HCT116 (cell line): ENCODE measurements around the gene BAZ1B. TPM values are rescaled to one million over a fixed set of nuclear protein-coding genes. Genes with fewer than 3 reads are reported as not detected.

ENCODE experiments used
- ATAC-seq: fragments of 200-7000 bp; cut with Tn5 transposase; 2 replicates; pipeline ENCODE4 v1.9.1; 2020; ENCODE audit warnings: mild to moderate bottlenecking, moderate library complexity
- BruUV-seq: library from RNA; stranded (reverse); fragments of 400-500 nt; replicated peaks from 2 replicates; lab custom pipeline; 2021; lab: Mats Ljungman, UMichigan
- CTCF ChIA-PET: fragments of 300-600 bp; sonication (Branson Sonifier 250); formaldehyde crosslinking; loops from one replicate; lab custom pipeline; 2021; ENCODE audit warnings: antibody characterized with exemption; lab: Charles Lee
- POLR2A ChIA-PET: fragments of 300-600, 350-600 bp; sonication (Branson Sonifier 250); formaldehyde crosslinking; loops from one replicate; lab custom pipeline; 2021; ENCODE audit warnings: antibody characterized with exemption; lab: Charles Lee
- RAD21 ChIA-PET, 2 experiments: fragments of 300-600 bp; sonication (Branson Sonifier 250); formaldehyde crosslinking; loops; one replicate each; lab custom pipeline; 2023; ENCODE audit warnings: low total read pairs in 2 of 2; ENCODE audit not compliant: uncharacterized antibody in 2 of 2, unreplicated experiment in 2 of 2, low non-redundant PET in 1 of 2; lab: Charles Lee
- DNase-seq: peaks from one replicate; pipeline ENCODE4 v3.0.0-alpha.2; 2010; ENCODE audit warnings: low read depth, low spot score
- H2AFZ ChIP-seq: fragments of 200-600 bp; shearing (Covaris generic), sonication (generic); 2 replicates; pipeline ENCODE4 v1.6.1; 2017; ENCODE audit warnings: low read depth, mixed run types, mixed read lengths, antibody characterized with exemption, low read length; ENCODE audit not compliant: poor library complexity, severe bottlenecking
- H3K27ac ChIP-seq: 2 replicates; pipeline ENCODE4 v1.5.1; 2012; ENCODE audit warnings: low read depth, low read length
- H3K27me3 ChIP-seq: fragments of 200-600 bp; sonication (generic); 2 replicates; pipeline ENCODE4 v1.6.1; 2016; ENCODE audit warnings: mixed run types, low read length, mixed read lengths; ENCODE audit not compliant: insufficient read depth
- H3K36me3 ChIP-seq, 2 experiments: fragments of 200-500 bp in 1 of 2; fragments of 200-600 bp in 1 of 2; sonication (Bioruptor generic) in 1 of 2; sonication (generic) in 1 of 2; 2 replicates each; pipeline versions ENCODE4 v1.5.1 to v1.6.1; 2014 to 2016; ENCODE audit warnings: low read length in 2 of 2, inconsistent platforms in 1 of 2, mixed read lengths in 1 of 2, mixed run types in 1 of 2; ENCODE audit not compliant: insufficient read depth in 2 of 2, control insufficient read depth in 1 of 2
- H3K4me1 ChIP-seq, 2 experiments: fragments of 200-600 bp in 1 of 2; sonication (generic) in 1 of 2; 2 replicates each; pipeline versions ENCODE4 v1.5.1 to v1.6.1; 2012 to 2017; ENCODE audit warnings: low read length in 2 of 2, inconsistent platforms in 1 of 2, mild to moderate bottlenecking in 1 of 2, mixed read lengths in 1 of 2, mixed run types in 1 of 2, moderate library complexity in 1 of 2; ENCODE audit not compliant: insufficient read depth in 2 of 2, control insufficient read depth in 1 of 2
- H3K4me2 ChIP-seq: fragments of 200-600 bp; sonication (generic); 2 replicates; pipeline ENCODE4 v1.6.1; 2017; ENCODE audit warnings: mixed run types, low read length, mixed read lengths
- H3K4me3 ChIP-seq, 2 experiments: fragments of 200-600 bp in 1 of 2; sonication (generic) in 1 of 2; replicated peaks in 1 of 2; 2 replicates each; pipeline ENCODE4 v1.5.1; 2011 to 2016; ENCODE audit warnings: low read length in 2 of 2, control low read depth in 1 of 2, low read depth in 1 of 2, mild to moderate bottlenecking in 1 of 2, mixed read lengths in 1 of 2, mixed run types in 1 of 2
- H3K79me2 ChIP-seq: fragments of 200-600 bp; sonication (generic); 2 replicates; pipeline ENCODE4 v1.6.1; 2017; ENCODE audit warnings: mild to moderate bottlenecking, mixed run types, low read length, moderate library complexity, mixed read lengths; ENCODE audit not compliant: insufficient read depth
- H3K9ac ChIP-seq: fragments of 200-600 bp; sonication (generic); 2 replicates; pipeline ENCODE4 v1.6.1; 2016; ENCODE audit warnings: low read length, mixed read lengths
- H3K9me2 ChIP-seq: fragments of 200-600 bp; sonication (generic), shearing (Covaris generic); 2 replicates; pipeline ENCODE4 v1.6.1; 2017; ENCODE audit warnings: mixed run types, mild to moderate bottlenecking, moderate library complexity; ENCODE audit not compliant: insufficient read depth
- H3K9me3 ChIP-seq, 2 experiments: fragments of 200-500 bp in 1 of 2; fragments of 200-600 bp in 1 of 2; sonication (Bioruptor generic) in 1 of 2; sonication (generic) in 1 of 2; 2 replicates each; pipeline ENCODE4 v1.6.1; 2014 to 2017; ENCODE audit warnings: low read length in 2 of 2, mixed read lengths in 2 of 2, inconsistent platforms in 1 of 2, low read depth in 1 of 2, mild to moderate bottlenecking in 1 of 2, mixed run types in 1 of 2, moderate library complexity in 1 of 2; ENCODE audit not compliant: control insufficient read depth in 1 of 2, insufficient read depth in 1 of 2
- H4K20me1 ChIP-seq: fragments of 200-600 bp; sonication (generic), shearing (Covaris generic); 2 replicates; pipeline ENCODE4 v1.6.1; 2017; ENCODE audit warnings: mixed run types, mild to moderate bottlenecking, moderate library complexity; ENCODE audit not compliant: insufficient read depth
- CBX3 ChIP-seq: IDR thresholded peaks from 2 replicates; pipeline ENCODE4 v1.6.1; 2012; ENCODE audit warnings: low read depth
- EZH2 ChIP-seq: fragments of 200-600 bp; sonication (generic); IDR thresholded peaks from 2 replicates; pipeline ENCODE4 v1.6.1; 2017; ENCODE audit warnings: antibody characterized with exemption, mixed run types
- JUND ChIP-seq: IDR thresholded peaks from 2 replicates; pipeline ENCODE4 v1.6.1; 2012
- POLR2AphosphoS5 ChIP-seq: IDR thresholded peaks from 2 replicates; pipeline ENCODE4 v1.6.1; 2011; ENCODE audit warnings: mild to moderate bottlenecking, low read depth, low read length, moderate library complexity
- REST ChIP-seq: IDR thresholded peaks from 2 replicates; pipeline ENCODE4 v1.6.1; 2012; ENCODE audit warnings: low read depth
- SIN3A ChIP-seq: IDR thresholded peaks from 2 replicates; pipeline ENCODE4 v1.6.1; 2012; ENCODE audit warnings: low read depth
- SP1 ChIP-seq: IDR thresholded peaks from 2 replicates; pipeline ENCODE4 v1.6.1; 2012; ENCODE audit warnings: low read depth
- SRF ChIP-seq: IDR thresholded peaks from 2 replicates; pipeline ENCODE4 v1.6.1; 2012; ENCODE audit warnings: low read depth
- YY1 ChIP-seq: IDR thresholded peaks from 2 replicates; pipeline ENCODE4 v1.6.1; 2011; ENCODE audit warnings: low read length, low read depth, moderate library complexity, mild to moderate bottlenecking; ENCODE audit not compliant: insufficient replicate concordance; ENCODE audit errors: extremely low read depth
- ZNF274 ChIP-seq: fragments of 200-500 bp; sonication (Bioruptor generic); IDR thresholded peaks from 2 replicates; pipeline ENCODE4 v1.6.1; 2014; ENCODE audit warnings: mild to moderate bottlenecking, low read depth, low read length, inconsistent platforms
- intact Hi-C: fragments of 100-400 bp; cut with micrococcal nuclease; formaldehyde crosslinking; loops from 2 replicates; pipeline ENCODE4 v1.10.0; 2022
- total RNA-seq: library from RNA; stranded (reverse); gene quantifications from one replicate; pipeline ENCODE4 v1.2.1, GENCODE V29; 2021; ENCODE audit not compliant: unreplicated experiment

The BAZ1B gene
- total RNA-seq, 1 experiment from 2014 or later: 81.1 TPM

- DNase-seq (no peak), ATAC-seq (no peak)
- RAD21 ChIA-PET: no interaction called here
- no peak for TF ChIP-seq SP1
- TF ChIP-seq REST: no peak
- no peak for TF ChIP-seq EZH2
- no peak for TF ChIP-seq SRF
- TF ChIP-seq CBX3: no peak
- H4K20me1 ChIP-seq: peaks cover 5% of the 10 kb centered on the region; the same call in 1 of the 2 replicates
- no peak overlapping the region for H3K27ac ChIP-seq
- H3K4me3 ChIP-seq: no peak overlapping the region
- H3K27me3 ChIP-seq: no peaks in the 10 kb centered on the region
- intact Hi-C loops: no loop called here
- H3K9me2 ChIP-seq: no peaks in the 10 kb centered on the region
- CTCF ChIA-PET: no interaction called here
- peaks cover 87% of the 10 kb centered on the region for H3K79me2 ChIP-seq
- no peaks in the 10 kb centered on the region for H3K9me3 ChIP-seq
- H3K4me1 ChIP-seq: no peaks in the 10 kb centered on the region
- H3K4me2 ChIP-seq: no peak overlapping the region
- no peak overlapping the region for H2AFZ ChIP-seq
- H3K36me3 ChIP-seq: peaks cover 53 to 73% of the 10 kb centered on the region in 2 experiments
- H3K9ac ChIP-seq: no peak overlapping the region
- no TSS peak for BruUV-seq
- POLR2A ChIA-PET: no interaction called here
Measured at GRCh38 chr7:73504920-73505319, 17.2 kb downstream of the BAZ1B start.

GRCh38 chr7:73504017-73504416 lies 18.1 kb downstream of the BAZ1B start:
- Histone ChIP-seq H3K36me3 (peaks cover 57 to 72% of the 10 kb centered on the region in 2 experiments), H3K79me2 (peaks cover 88% of the 10 kb centered on the region), H3K9me3 (no peaks in the 10 kb centered on the region), H3K4me2 (no peak overlapping the region), H2AFZ (no peak overlapping the region), H3K9ac (no peak overlapping the region), H3K27ac (no peak overlapping the region), H3K4me3 (no peak overlapping the region), H3K9me2 (no peaks in the 10 kb centered on the region), H4K20me1 (peaks cover 5% of the 10 kb centered on the region; the same call in 1 of the 2 replicates), H3K4me1 (no peaks in the 10 kb centered on the region), H3K27me3 (no peaks in the 10 kb centered on the region)
- ChIA-PET RAD21 (no interaction called here), CTCF (no interaction called here), POLR2A (no interaction called here)
- intact Hi-C loops: no loop called here
- ATAC-seq (no peak), DNase-seq (no peak)
- TF ChIP-seq CBX3 (no peak), ZNF274 (no peak), SIN3A (no peak), POLR2AphosphoS5 (no peak), YY1 (no peak), JUND (no peak)
- no TSS peak for BruUV-seq
